A549 (cell line): Measurements from ENCODE around the gene FKBP3. TPM values are rescaled to one million over a fixed set of nuclear protein-coding genes. Genes with fewer than 3 reads are reported as not detected.

Source experiments
- ATAC-seq, 2 experiments: fragments of 200-7000 bp in 1 of 2; fragments of >200 bp in 1 of 2; cut with Nextera tagmentation in 1 of 2; cut with Tn5 transposase in 1 of 2; 3 replicates each; pipeline versions ENCODE4 v1.8.0 to v1.9.1; 2018 to 2020; ENCODE audit warnings: mild to moderate bottlenecking in 1 of 2, moderate library complexity in 1 of 2
- CTCF ChIA-PET: fragments of 300-600 bp; sonication (Branson Sonifier 250); formaldehyde crosslinking; extraction: SDS; loops from one replicate; lab custom pipeline; 2021; ENCODE audit warnings: antibody characterized with exemption, inconsistent platforms; lab: Yijun Ruan, JAX
- POLR2A ChIA-PET: fragments of 350-600 bp; formaldehyde crosslinking; extraction: SDS; loops from one replicate; lab custom pipeline; 2021; ENCODE audit warnings: antibody characterized with exemption, inconsistent platforms; lab: Yijun Ruan, JAX
- DNase-seq, 2 experiments: peaks; one replicate each; pipeline versions ENCODE4 v3.0.0 to v3.0.0-alpha.2; 2011 to 2016; ENCODE audit warnings: low read depth in 1 of 2, low spot score in 1 of 2
- FAIRE-seq: peaks from 2 replicates; lab custom pipeline; 2011; peaks lifted over from hg19 to GRCh38; lab: Jason Lieb, UNC
- H3K27ac ChIP-seq, 2 experiments: fragments of >200 bp; sonication (Bioruptor Twin); formaldehyde crosslinking; 3 replicates each; pipeline ENCODE4 v1.5.1; 2016 to 2017
- H3K4me1 ChIP-seq: fragments of >200 bp; sonication (Bioruptor Twin); formaldehyde crosslinking; 3 replicates; pipeline ENCODE4 v1.6.1; 2016
- H3K4me2 ChIP-seq: fragments of >200 bp; sonication (Bioruptor Twin); formaldehyde crosslinking; 3 replicates; pipeline ENCODE4 v1.6.1; 2016
- H3K4me3 ChIP-seq: fragments of >200 bp; sonication (Bioruptor Twin); formaldehyde crosslinking; 3 replicates; pipeline ENCODE4 v1.5.1; 2016
- H3K9me3 ChIP-seq: fragments of >200 bp; sonication (Bioruptor Twin); formaldehyde crosslinking; 3 replicates; pipeline ENCODE4 v1.6.1; 2016
- BCL3 ChIP-seq: fragments of >200 bp; sonication (Bioruptor Twin); formaldehyde crosslinking; IDR thresholded peaks from 3 replicates; pipeline ENCODE4 v1.6.1; 2016
- CHD4 ChIP-seq: fragments of 200-600 bp; sonication (generic); IDR thresholded peaks from 2 replicates; pipeline ENCODE4 v1.6.1; 2016; ENCODE audit warnings: antibody characterized with exemption, mild to moderate bottlenecking, borderline replicate concordance
- EHF ChIP-seq: fragments of 250-450 bp; sonication (Bioruptor Pico); IDR thresholded peaks from 2 replicates; pipeline ENCODE4 v1.5.0; 2020; ENCODE audit warnings: mild to moderate bottlenecking
- EHMT2 ChIP-seq: fragments of 200-600 bp; sonication (generic); IDR thresholded peaks from 2 replicates; pipeline ENCODE4 v1.6.1; 2016; ENCODE audit warnings: antibody characterized with exemption, low read depth, mild to moderate bottlenecking, moderate library complexity
- ELK1 ChIP-seq: fragments of 150-350 bp; IDR thresholded peaks from 2 replicates; pipeline ENCODE4 v1.6.1; 2014; ENCODE audit warnings: low read depth, mild to moderate bottlenecking, low read length
- FOSL2 ChIP-seq, 2 experiments: fragments of 450-650 bp in 1 of 2; fragments of >200 bp in 1 of 2; sonication (Bioruptor Twin) in 1 of 2; formaldehyde crosslinking; IDR thresholded peaks; 2 replicates each; pipeline versions ENCODE4 v1.5.0 to v1.6.1; 2016 to 2020; ENCODE audit warnings: mild to moderate bottlenecking in 1 of 2, moderate library complexity in 1 of 2
- GATA3 ChIP-seq: IDR thresholded peaks from 2 replicates; pipeline ENCODE4 v1.6.1; 2012; ENCODE audit warnings: borderline replicate concordance
- HOXB13 ChIP-seq: fragments of 250-450 bp; sonication (Bioruptor Pico); IDR thresholded peaks from 2 replicates; pipeline ENCODE4 v1.5.0; 2020; ENCODE audit warnings: low read depth, mild to moderate bottlenecking, moderate library complexity
- JUN ChIP-seq, 2 experiments: fragments of >200 bp; sonication (Bioruptor Twin); formaldehyde crosslinking; IDR thresholded peaks; 2 replicates in 1 of 2; 3 replicates in 1 of 2; pipeline ENCODE4 v1.6.1; 2016 to 2017
- JUNB ChIP-seq: fragments of >200 bp; sonication (Bioruptor Twin); formaldehyde crosslinking; IDR thresholded peaks from 2 replicates; pipeline ENCODE4 v1.6.1; 2016
- MAX ChIP-seq: IDR thresholded peaks from 2 replicates; pipeline ENCODE4 v1.6.1; 2012
- MYC ChIP-seq: IDR thresholded peaks from 2 replicates; pipeline ENCODE4 v1.6.1; 2012; ENCODE audit warnings: mild to moderate bottlenecking, inconsistent platforms, low read length, improper control_type of control experiment, borderline replicate concordance
- PHF8 ChIP-seq: fragments of 200-600 bp; sonication (generic); IDR thresholded peaks from 2 replicates; pipeline ENCODE4 v1.6.1; 2016; ENCODE audit warnings: low read depth, mild to moderate bottlenecking, antibody characterized with exemption, moderate library complexity, borderline replicate concordance
- POLR2A ChIP-seq: IDR thresholded peaks from 2 replicates; pipeline ENCODE4 v1.6.1; 2012; ENCODE audit warnings: mild to moderate bottlenecking, low read length
- RCOR1 ChIP-seq: fragments of 150-350 bp; IDR thresholded peaks from 2 replicates; pipeline ENCODE4 v1.6.1; 2014; ENCODE audit warnings: antibody characterized with exemption, low read length, low read depth
- RFX5 ChIP-seq: fragments of 450-650 bp; IDR thresholded peaks from 2 replicates; pipeline ENCODE4 v1.7.1; 2014; ENCODE audit warnings: antibody characterized with exemption, mild to moderate bottlenecking, moderate library complexity
- SMC3 ChIP-seq: fragments of >200 bp; sonication (Bioruptor Twin); formaldehyde crosslinking; IDR thresholded peaks from 3 replicates; pipeline ENCODE4 v1.6.1; 2018; ENCODE audit warnings: inconsistent platforms
- SREBF2 ChIP-seq: fragments of 450-650 bp; IDR thresholded peaks from 2 replicates; pipeline ENCODE4 v1.6.1; 2014; ENCODE audit warnings: mild to moderate bottlenecking, moderate library complexity
- TP53 ChIP-seq: fragments of 250-450 bp; sonication (Bioruptor Pico); IDR thresholded peaks from 2 replicates; pipeline ENCODE4 v1.5.0; 2021; ENCODE audit warnings: mild to moderate bottlenecking, moderate library complexity
- USF2 ChIP-seq: fragments of 450-650 bp; IDR thresholded peaks from 2 replicates; pipeline ENCODE4 v1.6.1; 2014; ENCODE audit warnings: antibody characterized with exemption
- ZC3H11A ChIP-seq: fragments of 450-650 bp; IDR thresholded peaks from 2 replicates; pipeline ENCODE4 v1.6.1; 2014; ENCODE audit warnings: antibody characterized with exemption, mild to moderate bottlenecking
- ZFP36 ChIP-seq: fragments of 450-650 bp; IDR thresholded peaks from 2 replicates; pipeline ENCODE4 v1.6.1; 2014; ENCODE audit warnings: borderline replicate concordance; ENCODE audit not compliant: partially characterized antibody
- WGBS: methylation state at CpG from one replicate; pipeline ENCODE4 v1.1.6; 2017; ENCODE audit errors: missing lambda C conversion rate; 5-methylcytosine and 5-hydroxymethylcytosine counted together
- polyA plus RNA-seq, 4 experiments: library from polyadenylated mRNA; depleted of rRNA in 3 of 4; stranded (reverse); fragments of >200 nt; fragmentation: RNase III in 1 of 4; extraction: RNeasy Plus Mini Kit Qiagen cat#74134 plus additional on column Dnase treatment in 1 of 4; gene quantifications; 2 replicates in 3 of 4; 3 replicates in 1 of 4; pipeline ENCODE4 v1.2.3, GENCODE V29; 2011 to 2017

FKBP3 gene
- polyA plus RNA-seq, 2 of the 4 experiments (the other 2 are of a cell fraction) = 158 to 202 TPM

- 4% methylated on average over 4 of the region's 4 CpGs for WGBS
- H3K4me3 ChIP-seq = peak overlapping the region; percentile 60
- H3K4me1 ChIP-seq = peaks cover 46% of the 10 kb centered on the region
- H3K4me2 ChIP-seq = peak overlapping the region; percentile 74
- FAIRE-seq (no peak), DNase-seq (no peak)
- H3K9me3 ChIP-seq = no peaks in the 10 kb centered on the region
- CTCF ChIA-PET = interaction anchor here (0.9 kb wide), 1 partner anchor 171 kb away, joined by 3 read pairs; no protein-coding TSS in a partner anchor
- peak overlapping the region; percentile 80 to 86 for H3K27ac ChIP-seq
- POLR2A ChIA-PET = interaction anchor here (0.6 to 2.0 kb wide), 5 partner anchors 44 to 188 kb away, joined by 3 to 8 read pairs (median 3); partner anchors contain the start of genes KLHL28, MIS18BP1 and TOGARAM1
- TF ChIP-seq RCOR1 = no peak
- no peak for TF ChIP-seq ZC3H11A
- no peak for TF ChIP-seq JUNB
- TF ChIP-seq HOXB13 (CRISPR knock-in tag) = no peak
- TF ChIP-seq MAX = no peak
- no peak for TF ChIP-seq MYC
- TF ChIP-seq EHMT2 = no peak
- TF ChIP-seq, all 56 proteins: peak for 0
- peak in 1 of 2 experiments; percentile 9; a peak in 1 of 6 replicates for ATAC-seq
Observed at GRCh38 chr14:45084946-45085346, 49.3 kb downstream of the FKBP3 start.

GRCh38 chr14:45083976-45084722 lies 50.1 kb downstream of the FKBP3 start, which contains the start of gene PRPF39:
PRPF39 (plus strand) TSS chr14:45084116; CDS start chr14:45095240, 11,124 bp downstream.
- TF ChIP-seq SMC3 = no peak
- TF ChIP-seq POLR2A = peak; percentile 99
- peak; percentile 91 for TF ChIP-seq PHF8
- peak; percentile 87 for TF ChIP-seq BCL3
- peak; percentile 77 to 83; a peak in 3 of 5 replicates for TF ChIP-seq JUN (IDR thresholded peaks at IDR 0.05)
- TF ChIP-seq GATA3 = peak; percentile 34; the same call in 1 of the 2 replicates
- TF ChIP-seq SREBF2 = no peak
- TF ChIP-seq MYC = peak; percentile 89
- TF ChIP-seq MAX = peak; percentile 70
- TF ChIP-seq USF2 = peak; percentile 84
- no peak for TF ChIP-seq TP53 (CRISPR knock-in tag)
- H3K9me3 ChIP-seq = no peaks in the 10 kb centered on the region
- H3K4me1 ChIP-seq = peaks cover 40% of the 10 kb centered on the region
- peak within 1 kb of the TSS; percentile 80 for H3K4me2 ChIP-seq
- peak; percentile 91 to 93 for DNase-seq
- POLR2A ChIA-PET = interaction anchor here (0.6 to 2.0 kb wide), 7 partner anchors 29 to 187 kb away, joined by 3 to 8 read pairs (median 3); partner anchors contain the start of genes KLHL28, MIS18BP1 and TOGARAM1
- under 1% methylated on average over 24 of the region's 49 CpGs for WGBS
- no peak for FAIRE-seq
- ATAC-seq = peak; percentile 93 to 96
- peak within 1 kb of the TSS; percentile 60 for H3K4me3 ChIP-seq
- CTCF ChIA-PET = interaction anchor here (0.9 kb wide), 1 partner anchor 170 kb away, joined by 3 read pairs; no protein-coding TSS in a partner anchor
- peak within 1 kb of the TSS; percentile 80 to 86 for H3K27ac ChIP-seq

GRCh38 chr14:45083617-45083975 lies 50.7 kb downstream of the FKBP3 start:
- TF ChIP-seq ELK1 = no peak
- no peak for TF ChIP-seq CHD4
- no peak for TF ChIP-seq USF2
- no peak for TF ChIP-seq PHF8
- no peak for TF ChIP-seq EHF (CRISPR knock-in tag)
- TF ChIP-seq FOSL2 (IDR thresholded peaks at IDR 0.05) = no peak
- TF ChIP-seq FOSL2 (CRISPR knock-in tag; IDR thresholded peaks at IDR 0.05) = no peak
- no peak for TF ChIP-seq RFX5
- TF ChIP-seq SMC3 = no peak
- TF ChIP-seq ZFP36 = no peak
- ATAC-seq (peak in 1 of 2 experiments; percentile 4; a peak in 1 of 6 replicates), FAIRE-seq (no peak), DNase-seq (no peak)
- Histone ChIP-seq H3K4me1 (peaks cover 40% of the 10 kb centered on the region), H3K9me3 (no peaks in the 10 kb centered on the region), H3K27ac (peak overlapping the region; percentile 58 to 86), H3K4me3 (peak overlapping the region; percentile 60), H3K4me2 (peak overlapping the region; percentile 80)
- ChIA-PET POLR2A (interaction anchor here (1.0 to 2.0 kb wide), 3 partner anchors 30 to 122 kb away, joined by 5 to 8 read pairs (median 6); partner anchors contain the start of genes KLHL28 and TOGARAM1), CTCF (no interaction called here)
- WGBS = under 1% methylated on average over 10 of the region's 10 CpGs
